A673 (cell line): ENCODE data around the gene CD93. TPM values are rescaled to one million over a fixed set of nuclear protein-coding genes. Genes with fewer than 3 reads are reported as not detected.

Experiments
- BruUV-seq: library from RNA; stranded (reverse); fragments of 400-500 nt; replicated peaks from 2 replicates; lab custom pipeline; 2021; lab: Mats Ljungman, UMichigan
- CTCF ChIA-PET: fragments of 300-600 bp; sonication (Branson Sonifier 250); formaldehyde crosslinking; loops from one replicate; lab custom pipeline; 2022; ENCODE audit warnings: antibody characterized with exemption; lab: Charles Lee
- POLR2A ChIA-PET: fragments of 300-600 bp; sonication (Branson Sonifier 250); formaldehyde crosslinking; loops from one replicate; lab custom pipeline; 2022; ENCODE audit warnings: antibody characterized with exemption; ENCODE audit not compliant: low non-redundant PET; lab: Charles Lee
- DNase-seq: peaks from one replicate; pipeline ENCODE4 v3.0.0-alpha.2; 2015; ENCODE audit warnings: low spot score
- H3K27ac ChIP-seq: fragments of 200-600 bp; sonication (generic); 2 replicates; pipeline ENCODE4 v1.5.1; 2016; ENCODE audit warnings: mixed run types, low read depth, mild to moderate bottlenecking, mixed read lengths, antibody characterized with exemption, low read length; ENCODE audit not compliant: poor library complexity, severe bottlenecking
- H3K27me3 ChIP-seq: fragments of 200-600 bp; sonication (generic); replicated peaks from 2 replicates; pipeline ENCODE4 v1.6.1; 2017; ENCODE audit warnings: mixed run types, low read depth, mild to moderate bottlenecking, mixed read lengths, antibody characterized with exemption, low read length; ENCODE audit not compliant: insufficient read depth, poor library complexity
- H3K36me3 ChIP-seq: fragments of 200-600 bp; sonication (generic); 2 replicates; pipeline ENCODE4 v1.6.1; 2016; ENCODE audit warnings: mixed run types, mild to moderate bottlenecking, mixed read lengths, antibody characterized with exemption, low read length; ENCODE audit not compliant: insufficient read depth, poor library complexity, severe bottlenecking
- H3K4me1 ChIP-seq: fragments of 200-600 bp; sonication (generic); 2 replicates; pipeline ENCODE4 v1.6.1; 2017; ENCODE audit warnings: mixed run types, mild to moderate bottlenecking, mixed read lengths, antibody characterized with exemption, low read length; ENCODE audit not compliant: insufficient read depth, poor library complexity, severe bottlenecking
- H3K4me3 ChIP-seq: fragments of 200-600 bp; sonication (generic); 2 replicates; pipeline ENCODE4 v1.5.1; 2016; ENCODE audit warnings: low read depth, mixed run types, mild to moderate bottlenecking, mixed read lengths, low read length; ENCODE audit not compliant: poor library complexity, severe bottlenecking
- H3K9me3 ChIP-seq: fragments of 200-600 bp; sonication (generic); 2 replicates; pipeline ENCODE4 v1.6.1; 2016; ENCODE audit warnings: mixed run types, low read depth, mild to moderate bottlenecking, mixed read lengths, antibody characterized with exemption, low read length; ENCODE audit not compliant: poor library complexity, severe bottlenecking
- EZH2 ChIP-seq: fragments of 200-600 bp; sonication (generic); IDR thresholded peaks from 2 replicates; pipeline ENCODE4 v1.6.1; 2017; ENCODE audit warnings: borderline replicate concordance, low read depth, mild to moderate bottlenecking, mixed read lengths, antibody characterized with exemption, low read length; ENCODE audit not compliant: poor library complexity, severe bottlenecking
- intact Hi-C: fragments of 100-400 bp; cut with micrococcal nuclease; formaldehyde crosslinking; loops from one replicate; pipeline ENCODE4 v1.10.0; 2022; ENCODE audit not compliant: unreplicated experiment
- total RNA-seq: library from RNA; stranded (reverse); gene quantifications from 2 replicates; pipeline ENCODE4 v1.2.3, GENCODE V29; 2021
- TF ChIP-seq, protein P1 (sequence below): fragments of 300-800, 200-600 bp; sonication (generic); conservative IDR thresholded peaks from 2 replicates; pipeline ENCODE4 v1.5.1; 2017; ENCODE audit warnings: low read depth, mild to moderate bottlenecking, antibody characterized with exemption, low read length, moderate library complexity, mixed read lengths

The CD93 gene
- total RNA-seq, 1 experiment from 2014 or later: 0.06 TPM

DNA sequence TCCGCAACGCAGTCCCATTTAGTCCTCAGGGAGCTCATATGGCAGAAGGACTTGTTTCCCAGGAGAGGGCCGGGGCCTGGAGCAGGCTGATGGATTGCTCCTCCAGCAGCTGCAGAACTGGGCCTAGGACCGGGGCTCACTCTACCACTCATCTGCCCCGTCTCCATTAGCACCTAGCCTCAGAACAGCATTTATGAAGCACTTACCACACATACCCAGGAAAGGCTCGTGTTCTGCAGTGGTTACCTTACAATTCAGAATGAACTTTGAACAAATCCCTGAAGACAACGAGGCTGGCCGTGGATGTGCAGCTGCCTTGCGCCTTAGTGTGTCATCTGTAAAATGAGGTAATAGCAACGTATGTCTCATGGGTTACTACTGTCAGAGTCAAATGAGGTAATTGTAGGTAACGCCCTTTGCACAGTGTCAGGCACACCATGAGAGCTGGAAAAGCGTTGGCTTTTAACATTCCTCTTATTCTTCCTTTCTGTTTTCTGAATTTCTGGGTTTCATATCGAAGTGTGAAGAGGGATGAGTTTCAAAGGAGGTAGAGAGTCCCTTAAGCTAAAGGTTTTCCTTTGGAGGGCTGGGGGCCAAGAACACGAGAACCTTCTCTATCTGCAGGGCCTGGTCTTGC is 46.3 kb upstream of the CD93 start:
- no peak for DNase-seq
- CTCF ChIA-PET: no interaction called here
- BruUV-seq: no TSS peak
- no peak for TF ChIP-seq EZH2
- TF ChIP-seq, protein P1, sequence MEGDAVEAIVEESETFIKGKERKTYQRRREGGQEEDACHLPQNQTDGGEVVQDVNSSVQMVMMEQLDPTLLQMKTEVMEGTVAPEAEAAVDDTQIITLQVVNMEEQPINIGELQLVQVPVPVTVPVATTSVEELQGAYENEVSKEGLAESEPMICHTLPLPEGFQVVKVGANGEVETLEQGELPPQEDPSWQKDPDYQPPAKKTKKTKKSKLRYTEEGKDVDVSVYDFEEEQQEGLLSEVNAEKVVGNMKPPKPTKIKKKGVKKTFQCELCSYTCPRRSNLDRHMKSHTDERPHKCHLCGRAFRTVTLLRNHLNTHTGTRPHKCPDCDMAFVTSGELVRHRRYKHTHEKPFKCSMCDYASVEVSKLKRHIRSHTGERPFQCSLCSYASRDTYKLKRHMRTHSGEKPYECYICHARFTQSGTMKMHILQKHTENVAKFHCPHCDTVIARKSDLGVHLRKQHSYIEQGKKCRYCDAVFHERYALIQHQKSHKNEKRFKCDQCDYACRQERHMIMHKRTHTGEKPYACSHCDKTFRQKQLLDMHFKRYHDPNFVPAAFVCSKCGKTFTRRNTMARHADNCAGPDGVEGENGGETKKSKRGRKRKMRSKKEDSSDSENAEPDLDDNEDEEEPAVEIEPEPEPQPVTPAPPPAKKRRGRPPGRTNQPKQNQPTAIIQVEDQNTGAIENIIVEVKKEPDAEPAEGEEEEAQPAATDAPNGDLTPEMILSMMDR: no peak
- Histone ChIP-seq H3K4me1 (no peaks in the 10 kb centered on the region), H3K4me3 (no peak overlapping the region), H3K9me3 (no peaks in the 10 kb centered on the region), H3K36me3 (no peaks in the 10 kb centered on the region), H3K27ac (no peak overlapping the region), H3K27me3 (no peaks in the 10 kb centered on the region)
- POLR2A ChIA-PET: no interaction called here
- intact Hi-C loops: no loop called here

- intact Hi-C loops: no loop called here
- Histone ChIP-seq H3K9me3 (no peaks in the 10 kb centered on the region), H3K27ac (no peak overlapping the region), H3K4me3 (no peak overlapping the region), H3K36me3 (no peaks in the 10 kb centered on the region), H3K27me3 (no peaks in the 10 kb centered on the region), H3K4me1 (no peaks in the 10 kb centered on the region)
- BruUV-seq: no TSS peak
- ChIA-PET POLR2A (no interaction called here), CTCF (no interaction called here)
- TF ChIP-seq EZH2: no peak
- TF ChIP-seq, protein P1: no peak
- no peak for DNase-seq
Measured at GRCh38 chr20:23131766-23132165, 45.6 kb upstream of the CD93 start.

GRCh38 chr20:23130622-23131140 is 44.6 kb upstream of the CD93 start:
- intact Hi-C loops: no loop called here
- TF ChIP-seq, protein P1: no peak
- no peak for TF ChIP-seq EZH2
- no TSS peak for BruUV-seq
- Histone ChIP-seq H3K4me1 (no peaks in the 10 kb centered on the region), H3K27ac (no peak overlapping the region), H3K4me3 (no peak overlapping the region), H3K36me3 (no peaks in the 10 kb centered on the region), H3K9me3 (no peaks in the 10 kb centered on the region), H3K27me3 (no peaks in the 10 kb centered on the region)
- no peak for DNase-seq
- ChIA-PET CTCF (no interaction called here), POLR2A (no interaction called here)
